ENCODE data around the gene PLEKHG3. TPM values are rescaled to one million over a fixed set of nuclear protein-coding genes. Genes with fewer than 3 reads are reported as not detected.

PLEKHG3 gene
- total RNA-seq, 1 donor from 2014 or later = 10.1 TPM

GRCh38 chr14:64748521-64748920 lies 44.3 kb downstream of the PLEKHG3 start:
- H3K36me3 Mint-ChIP-seq (ENCODE audit: unreplicated experiment) = peaks cover 4% of the 10 kb centered on the region
- TF ChIP-seq, protein P1, sequence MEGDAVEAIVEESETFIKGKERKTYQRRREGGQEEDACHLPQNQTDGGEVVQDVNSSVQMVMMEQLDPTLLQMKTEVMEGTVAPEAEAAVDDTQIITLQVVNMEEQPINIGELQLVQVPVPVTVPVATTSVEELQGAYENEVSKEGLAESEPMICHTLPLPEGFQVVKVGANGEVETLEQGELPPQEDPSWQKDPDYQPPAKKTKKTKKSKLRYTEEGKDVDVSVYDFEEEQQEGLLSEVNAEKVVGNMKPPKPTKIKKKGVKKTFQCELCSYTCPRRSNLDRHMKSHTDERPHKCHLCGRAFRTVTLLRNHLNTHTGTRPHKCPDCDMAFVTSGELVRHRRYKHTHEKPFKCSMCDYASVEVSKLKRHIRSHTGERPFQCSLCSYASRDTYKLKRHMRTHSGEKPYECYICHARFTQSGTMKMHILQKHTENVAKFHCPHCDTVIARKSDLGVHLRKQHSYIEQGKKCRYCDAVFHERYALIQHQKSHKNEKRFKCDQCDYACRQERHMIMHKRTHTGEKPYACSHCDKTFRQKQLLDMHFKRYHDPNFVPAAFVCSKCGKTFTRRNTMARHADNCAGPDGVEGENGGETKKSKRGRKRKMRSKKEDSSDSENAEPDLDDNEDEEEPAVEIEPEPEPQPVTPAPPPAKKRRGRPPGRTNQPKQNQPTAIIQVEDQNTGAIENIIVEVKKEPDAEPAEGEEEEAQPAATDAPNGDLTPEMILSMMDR (IDR thresholded peaks at IDR 0.05; ENCODE audit: partially characterized antibody, unreplicated experiment) = no peak
- no peak for DNase-seq
- H3K9me3 Mint-ChIP-seq (ENCODE audit: unreplicated experiment) = peaks cover 4% of the 10 kb centered on the region
- no peaks in the 10 kb centered on the region for H3K27me3 Mint-ChIP-seq (ENCODE audit: unreplicated experiment)
- H3K4me3 Mint-ChIP-seq (ENCODE audit: unreplicated experiment) = no peak overlapping the region
- H3K27ac Mint-ChIP-seq (ENCODE audit: unreplicated experiment) = no peak overlapping the region
- H3K4me1 Mint-ChIP-seq (ENCODE audit: low read depth, unreplicated experiment) = peaks cover 4% of the 10 kb centered on the region

- Mint-ChIP-seq H3K9me3 (ENCODE audit: unreplicated experiment) (peaks cover 4% of the 10 kb centered on the region), H3K36me3 (ENCODE audit: unreplicated experiment) (peaks cover under 1% of the 10 kb centered on the region), H3K27me3 (ENCODE audit: unreplicated experiment) (no peaks in the 10 kb centered on the region), H3K4me3 (ENCODE audit: unreplicated experiment) (no peak overlapping the region), H3K27ac (ENCODE audit: unreplicated experiment) (no peak overlapping the region), H3K4me1 (ENCODE audit: low read depth, unreplicated experiment) (peaks cover 2% of the 10 kb centered on the region)
- TF ChIP-seq, protein P1 (IDR thresholded peaks at IDR 0.05; ENCODE audit: partially characterized antibody, unreplicated experiment) = no peak
- no peak for DNase-seq
Observed at GRCh38 chr14:64748995-64749714, 44.9 kb downstream of the PLEKHG3 start.

- H3K27ac Mint-ChIP-seq (ENCODE audit: unreplicated experiment) = no peak overlapping the region
- H3K36me3 Mint-ChIP-seq (ENCODE audit: unreplicated experiment) = no peaks in the 10 kb centered on the region
- H3K4me3 Mint-ChIP-seq (ENCODE audit: unreplicated experiment) = no peak overlapping the region
- peaks cover 8% of the 10 kb centered on the region for H3K27me3 Mint-ChIP-seq (ENCODE audit: unreplicated experiment)
- H3K4me1 Mint-ChIP-seq (ENCODE audit: low read depth, unreplicated experiment) = peaks cover 6% of the 10 kb centered on the region
- H3K9me3 Mint-ChIP-seq (ENCODE audit: unreplicated experiment) = peaks cover 5% of the 10 kb centered on the region
- DNase-seq = no peak
- TF ChIP-seq, protein P1 (IDR thresholded peaks at IDR 0.05; ENCODE audit: partially characterized antibody, unreplicated experiment) = no peak
Observed at GRCh38 chr14:64752909-64753308, 48.7 kb downstream of the PLEKHG3 start.

DNA sequence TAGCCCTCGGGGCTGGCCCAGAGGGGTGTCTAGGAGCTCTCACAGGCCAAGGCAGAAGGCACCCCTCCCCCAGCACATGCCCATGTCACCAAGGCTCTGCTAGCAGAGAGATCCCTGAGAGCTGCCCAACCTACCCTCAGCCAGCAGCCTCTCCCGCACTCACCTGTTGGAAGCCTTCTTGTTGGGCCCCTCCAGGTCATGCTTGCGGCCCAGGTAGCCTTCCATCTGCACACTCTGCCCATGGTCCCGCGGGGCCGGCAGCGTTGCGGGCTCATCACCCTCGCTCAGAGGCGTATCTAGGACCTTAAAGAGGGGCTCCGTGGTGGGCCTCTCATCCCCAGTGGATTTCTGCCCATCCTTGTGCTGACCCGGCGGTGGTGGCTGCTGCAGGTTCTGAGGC lies 49.1 kb downstream of the PLEKHG3 start:
- H3K9me3 Mint-ChIP-seq (ENCODE audit: unreplicated experiment) = peaks cover 5% of the 10 kb centered on the region
- H3K4me1 Mint-ChIP-seq (ENCODE audit: low read depth, unreplicated experiment) = peaks cover 10% of the 10 kb centered on the region
- TF ChIP-seq, protein P1 (IDR thresholded peaks at IDR 0.05; ENCODE audit: partially characterized antibody, unreplicated experiment) = no peak
- no peak overlapping the region for H3K4me3 Mint-ChIP-seq (ENCODE audit: unreplicated experiment)
- H3K36me3 Mint-ChIP-seq (ENCODE audit: unreplicated experiment) = no peaks in the 10 kb centered on the region
- DNase-seq = no peak
- no peak overlapping the region for H3K27ac Mint-ChIP-seq (ENCODE audit: unreplicated experiment)
- peaks cover 8% of the 10 kb centered on the region for H3K27me3 Mint-ChIP-seq (ENCODE audit: unreplicated experiment)

GRCh38 chr14:64753999-64754398 lies 49.8 kb downstream of the PLEKHG3 start:
- Mint-ChIP-seq H3K36me3 (ENCODE audit: unreplicated experiment) (no peaks in the 10 kb centered on the region), H3K4me3 (ENCODE audit: unreplicated experiment) (no peak overlapping the region), H3K9me3 (ENCODE audit: unreplicated experiment) (peaks cover 5% of the 10 kb centered on the region), H3K27me3 (ENCODE audit: unreplicated experiment) (peaks cover 12% of the 10 kb centered on the region), H3K27ac (ENCODE audit: unreplicated experiment) (no peak overlapping the region), H3K4me1 (ENCODE audit: low read depth, unreplicated experiment) (peaks cover 16% of the 10 kb centered on the region)
- DNase-seq = no peak
- TF ChIP-seq, protein P1 (IDR thresholded peaks at IDR 0.05; ENCODE audit: partially characterized antibody, unreplicated experiment) = no peak
